Activated CD8-positive, alpha-beta T cell treated with anti-CD3 and anti-CD28 coated beads, Interleukin-2, amount 10 ng/mL, durations not matched to agents 7 days and 5 days (primary cell): ENCODE measurements around the gene LRMDA. TPM values are rescaled to one million over a fixed set of nuclear protein-coding genes. Genes with fewer than 3 reads are reported as not detected.

ENCODE experiments used
- ATAC-seq: fragments of 150-1000 bp; cut with Tn5 transposase; one replicate; pipeline ENCODE4 v1.10.0; 2021; ENCODE audit warnings: moderate library complexity
- CTCF ChIA-PET: fragments of 350-600 bp; sonication (Branson Sonifier 250); formaldehyde crosslinking; loops from one replicate; lab custom pipeline; 2021; ENCODE audit warnings: antibody characterized with exemption; lab: Charles Lee
- POLR2A ChIA-PET: fragments of 350-600 bp; sonication (Branson Sonifier 250); formaldehyde crosslinking; loops from one replicate; lab custom pipeline; 2021; ENCODE audit warnings: antibody characterized with exemption; lab: Charles Lee
- DNase-seq: peaks from one replicate; pipeline ENCODE4 v3.0.0-alpha.2; 2020
- H3K27ac Mint-ChIP-seq: one replicate; pipeline ENCODE4 v1.8.0; 2021; ENCODE audit warnings: mild to moderate bottlenecking, mixed read lengths
- H3K27me3 Mint-ChIP-seq: one replicate; pipeline ENCODE4 v1.8.0; 2021; ENCODE audit warnings: low read depth, mixed read lengths
- H3K36me3 Mint-ChIP-seq: one replicate; pipeline ENCODE4 v1.8.0; 2021; ENCODE audit warnings: low read depth, mixed read lengths
- H3K4me1 Mint-ChIP-seq: one replicate; pipeline ENCODE4 v1.8.0; 2021; ENCODE audit warnings: low read depth, mixed read lengths
- H3K4me3 Mint-ChIP-seq: one replicate; pipeline ENCODE4 v1.8.0; 2021; ENCODE audit warnings: mild to moderate bottlenecking, mixed read lengths
- H3K9me3 Mint-ChIP-seq: one replicate; pipeline ENCODE4 v1.8.0; 2022; ENCODE audit warnings: mixed read lengths; ENCODE audit not compliant: insufficient read depth
- total RNA-seq, 2 experiments: library from RNA; stranded (reverse); gene quantifications; one replicate each; pipeline ENCODE4 v1.2.3, GENCODE V29; 2021

The LRMDA gene
- total RNA-seq, 2 experiments from 2014 or later: not detected

- H3K4me1 Mint-ChIP-seq: no peaks in the 10 kb centered on the region
- CTCF ChIA-PET: no interaction called here
- DNase-seq (no peak), ATAC-seq (no peak)
- no peaks in the 10 kb centered on the region for H3K9me3 Mint-ChIP-seq
- H3K36me3 Mint-ChIP-seq: no peaks in the 10 kb centered on the region
- no peak overlapping the region for H3K27ac Mint-ChIP-seq
- H3K4me3 Mint-ChIP-seq: no peak overlapping the region
- POLR2A ChIA-PET: no interaction called here
- H3K27me3 Mint-ChIP-seq: peaks cover 2% of the 10 kb centered on the region
These were observed 212.7 kb downstream of the LRMDA start for GRCh38 chr10:75643944-75644692.

GRCh38 chr10:75645704-75646103, 214.3 kb downstream of the LRMDA start:
- H3K36me3 Mint-ChIP-seq: no peaks in the 10 kb centered on the region
- DNase-seq (no peak), ATAC-seq (no peak)
- CTCF ChIA-PET: no interaction called here
- H3K4me1 Mint-ChIP-seq: no peaks in the 10 kb centered on the region
- H3K27me3 Mint-ChIP-seq: peaks cover 2% of the 10 kb centered on the region
- POLR2A ChIA-PET: no interaction called here
- no peaks in the 10 kb centered on the region for H3K9me3 Mint-ChIP-seq
- H3K4me3 Mint-ChIP-seq: no peak overlapping the region
- no peak overlapping the region for H3K27ac Mint-ChIP-seq

DNA sequence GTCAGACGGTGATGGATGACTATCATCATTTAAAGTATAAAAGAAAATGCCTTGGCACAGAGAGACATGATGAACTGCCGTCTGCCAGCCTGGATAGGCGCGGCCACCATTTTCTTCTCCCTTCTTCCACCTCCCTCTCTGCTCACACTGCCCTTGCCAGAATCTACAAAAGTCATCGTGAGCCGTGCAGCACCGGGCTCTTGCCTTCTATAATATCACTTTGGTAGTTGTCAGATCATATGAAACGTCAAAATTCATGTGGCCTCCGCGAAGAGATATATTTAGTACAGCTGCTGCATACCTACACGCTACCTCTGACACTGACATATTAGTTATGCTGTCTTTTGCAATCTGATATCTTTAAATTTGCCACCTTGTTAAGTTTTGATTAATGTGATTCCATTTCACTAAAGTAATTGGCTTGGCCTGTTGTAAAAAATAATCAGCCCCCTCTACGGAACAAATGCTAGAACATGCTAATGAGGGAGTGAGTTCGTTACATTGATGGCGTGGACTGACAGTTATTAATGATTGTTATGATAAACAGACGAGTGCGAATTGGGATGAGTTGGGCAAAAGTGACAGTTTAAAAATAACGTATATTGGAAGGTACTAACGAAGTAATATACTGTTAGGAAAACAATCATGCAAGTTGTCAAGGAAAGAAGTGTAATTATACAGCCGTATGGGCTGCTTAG, 214.9 kb downstream of the LRMDA start:
- CTCF ChIA-PET: no interaction called here

DNA sequence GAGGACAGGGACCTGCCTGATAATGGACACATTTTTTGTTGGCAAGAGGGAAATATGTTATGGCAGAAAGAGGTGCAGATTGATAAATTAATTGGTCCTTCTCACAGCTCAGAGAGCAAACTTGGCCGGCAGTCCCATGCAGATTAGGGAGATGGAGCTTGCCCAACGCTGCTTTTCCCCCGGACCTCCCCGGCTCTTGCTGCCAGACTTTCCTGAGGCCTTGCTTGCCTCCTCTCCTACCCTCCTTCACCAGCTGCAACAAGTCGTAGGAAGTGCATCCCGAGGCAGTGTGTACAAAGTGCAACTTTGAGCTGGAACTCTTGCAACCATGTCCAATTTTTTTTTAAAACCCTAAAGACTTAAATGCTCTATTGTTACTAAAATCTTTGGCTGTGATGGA, 215.5 kb downstream of the LRMDA start:
- ChIA-PET CTCF (no interaction called here), POLR2A (no interaction called here)
- Mint-ChIP-seq H3K4me1 (no peaks in the 10 kb centered on the region), H3K4me3 (no peak overlapping the region), H3K36me3 (no peaks in the 10 kb centered on the region), H3K9me3 (no peaks in the 10 kb centered on the region), H3K27ac (no peak overlapping the region), H3K27me3 (peaks cover 2% of the 10 kb centered on the region)
- no peak for DNase-seq
- no peak for ATAC-seq

More for the DNA sequence above, 214.9 kb downstream of the LRMDA start:
- no peaks in the 10 kb centered on the region for H3K36me3 Mint-ChIP-seq
- POLR2A ChIA-PET: no interaction called here
- no peak for ATAC-seq
- DNase-seq: no peak
- no peaks in the 10 kb centered on the region for H3K4me1 Mint-ChIP-seq
- H3K27ac Mint-ChIP-seq: no peak overlapping the region
- no peak overlapping the region for H3K4me3 Mint-ChIP-seq
- H3K27me3 Mint-ChIP-seq: peaks cover 2% of the 10 kb centered on the region
- no peaks in the 10 kb centered on the region for H3K9me3 Mint-ChIP-seq

DNA sequence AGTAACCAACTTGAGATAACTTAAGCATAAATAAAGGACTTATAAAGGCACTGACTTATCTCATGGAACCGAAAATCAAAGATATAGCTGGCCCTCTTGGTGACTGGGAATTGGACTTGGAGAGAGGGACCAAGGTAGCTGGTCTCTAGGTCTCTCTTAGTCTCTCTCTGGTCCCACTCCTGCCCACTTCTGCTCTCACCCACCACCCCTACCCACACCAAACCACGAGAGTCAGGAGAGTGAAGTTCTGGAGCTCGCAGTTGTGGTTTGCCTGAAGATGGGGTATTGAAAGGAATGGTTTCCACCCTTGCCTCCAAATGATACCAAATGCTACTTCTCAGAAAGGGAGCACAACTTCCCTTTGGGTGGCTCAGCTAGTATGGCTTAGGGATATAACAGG, 216.3 kb downstream of the LRMDA start:
- Mint-ChIP-seq H3K4me3 (no peak overlapping the region), H3K27ac (no peak overlapping the region), H3K4me1 (no peaks in the 10 kb centered on the region), H3K36me3 (no peaks in the 10 kb centered on the region), H3K9me3 (no peaks in the 10 kb centered on the region), H3K27me3 (peaks cover 1% of the 10 kb centered on the region)
- ChIA-PET POLR2A (no interaction called here), CTCF (no interaction called here)
- ATAC-seq: no peak
- DNase-seq: no peak

- POLR2A ChIA-PET: no interaction called here
- H3K9me3 Mint-ChIP-seq: no peaks in the 10 kb centered on the region
- no peak overlapping the region for H3K4me3 Mint-ChIP-seq
- no peaks in the 10 kb centered on the region for H3K4me1 Mint-ChIP-seq
- no peak for DNase-seq
- no peak overlapping the region for H3K27ac Mint-ChIP-seq
- no peaks in the 10 kb centered on the region for H3K36me3 Mint-ChIP-seq
- no peak for ATAC-seq
- CTCF ChIA-PET: no interaction called here
- H3K27me3 Mint-ChIP-seq: no peaks in the 10 kb centered on the region
These were observed 216.9 kb downstream of the LRMDA start for GRCh38 chr10:75648351-75648750.

DNA sequence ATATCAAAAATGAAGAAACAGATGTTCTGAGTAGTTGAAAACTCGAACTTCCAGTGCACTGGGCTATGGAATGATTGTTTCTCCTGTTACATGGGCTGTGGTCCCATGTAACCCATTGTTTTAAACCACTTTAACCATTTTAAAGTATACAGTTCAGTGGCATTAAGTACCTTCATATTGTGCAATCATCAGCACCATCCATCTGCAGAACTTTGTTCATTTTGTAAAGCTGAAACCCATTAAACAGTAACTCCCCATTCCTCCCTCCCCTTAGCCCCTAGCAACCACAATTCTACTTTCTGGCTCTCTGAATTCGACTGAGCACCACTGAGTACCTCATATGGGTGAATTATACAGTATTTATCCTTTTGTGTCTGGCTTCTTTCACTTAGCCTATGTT, 217.4 kb downstream of the LRMDA start:
- H3K4me3 Mint-ChIP-seq: no peak overlapping the region
- no peaks in the 10 kb centered on the region for H3K4me1 Mint-ChIP-seq
- DNase-seq (no peak), ATAC-seq (no peak)
- ChIA-PET CTCF (no interaction called here), POLR2A (no interaction called here)
- H3K27ac Mint-ChIP-seq: no peak overlapping the region
- no peaks in the 10 kb centered on the region for H3K9me3 Mint-ChIP-seq
- no peaks in the 10 kb centered on the region for H3K27me3 Mint-ChIP-seq
- H3K36me3 Mint-ChIP-seq: no peaks in the 10 kb centered on the region

DNA sequence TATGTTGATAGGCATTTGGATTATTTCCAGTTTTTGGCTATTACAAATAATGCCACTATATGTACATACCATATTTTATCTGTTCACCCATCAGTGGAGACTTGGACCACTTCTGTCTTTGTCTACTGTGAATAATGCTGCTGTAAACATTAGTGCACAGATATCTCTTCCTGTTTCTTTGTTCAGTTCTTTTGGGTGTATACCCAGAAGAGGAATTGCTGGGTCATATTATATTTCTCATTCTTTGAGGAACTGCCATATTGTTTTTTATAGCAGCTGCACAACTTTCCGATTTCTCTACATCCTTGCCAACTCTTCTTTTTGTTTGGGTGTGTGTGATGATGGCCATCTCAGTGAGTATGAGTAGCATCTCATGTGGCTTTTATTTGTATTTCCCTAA, 218.0 kb downstream of the LRMDA start:
- ChIA-PET CTCF (no interaction called here), POLR2A (no interaction called here)
- no peak for DNase-seq
- ATAC-seq: no peak
- H3K27me3 Mint-ChIP-seq: no peaks in the 10 kb centered on the region
- H3K9me3 Mint-ChIP-seq: no peaks in the 10 kb centered on the region
- H3K4me1 Mint-ChIP-seq: no peaks in the 10 kb centered on the region
- H3K36me3 Mint-ChIP-seq: no peaks in the 10 kb centered on the region
- no peak overlapping the region for H3K4me3 Mint-ChIP-seq
- no peak overlapping the region for H3K27ac Mint-ChIP-seq

DNA sequence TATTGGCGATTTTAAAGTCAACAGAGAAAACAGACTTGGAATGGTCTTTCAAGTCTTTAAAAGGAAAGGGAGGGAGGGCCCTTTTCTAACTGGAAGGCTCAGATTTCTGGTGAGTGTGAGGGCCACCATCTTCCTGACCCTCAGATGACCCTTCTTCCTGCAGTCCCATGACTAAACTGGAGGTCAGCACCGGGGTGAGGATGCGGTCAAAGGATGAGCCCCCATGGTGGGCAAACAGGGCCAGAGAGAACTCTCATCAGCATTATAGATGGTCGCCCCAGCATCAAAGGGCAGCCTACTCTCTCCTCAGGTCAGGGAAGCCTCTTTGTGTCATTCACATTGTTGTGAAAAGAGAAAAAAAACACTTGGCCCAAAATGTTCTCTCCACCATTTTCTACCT, 219.2 kb downstream of the LRMDA start:
- ChIA-PET CTCF (no interaction called here), POLR2A (no interaction called here)
- H3K4me1 Mint-ChIP-seq: no peaks in the 10 kb centered on the region

DNA sequence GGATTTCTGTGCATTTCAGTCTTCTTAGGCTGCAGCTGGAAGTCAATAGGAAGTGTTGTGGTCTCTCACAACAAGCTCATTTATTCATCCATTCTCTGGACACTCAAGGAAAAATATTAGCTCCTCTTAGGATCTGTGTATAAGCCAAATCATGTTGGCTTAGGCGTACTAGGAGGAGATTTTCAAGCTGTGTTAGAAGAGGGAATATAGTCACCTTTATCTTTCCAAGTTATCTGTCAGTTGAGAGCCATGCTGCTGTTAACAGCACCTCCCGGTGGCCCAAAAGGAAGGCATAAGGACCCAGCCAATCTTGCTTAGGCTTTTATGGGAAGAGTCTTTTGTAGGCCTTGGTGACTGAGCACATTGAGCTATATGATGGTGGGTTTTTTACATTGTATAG, 220.0 kb downstream of the LRMDA start:
- no peaks in the 10 kb centered on the region for H3K27me3 Mint-ChIP-seq
- H3K27ac Mint-ChIP-seq: no peak overlapping the region
- CTCF ChIA-PET: no interaction called here
- H3K4me3 Mint-ChIP-seq: no peak overlapping the region
- H3K36me3 Mint-ChIP-seq: no peaks in the 10 kb centered on the region
- DNase-seq (no peak), ATAC-seq (no peak)
- H3K4me1 Mint-ChIP-seq: no peaks in the 10 kb centered on the region
- H3K9me3 Mint-ChIP-seq: no peaks in the 10 kb centered on the region
- POLR2A ChIA-PET: no interaction called here

More for the DNA sequence above, 219.2 kb downstream of the LRMDA start:
- Mint-ChIP-seq H3K4me3 (no peak overlapping the region), H3K27me3 (no peaks in the 10 kb centered on the region), H3K36me3 (no peaks in the 10 kb centered on the region), H3K27ac (no peak overlapping the region), H3K9me3 (no peaks in the 10 kb centered on the region)
- ATAC-seq: no peak
- DNase-seq: no peak

DNA sequence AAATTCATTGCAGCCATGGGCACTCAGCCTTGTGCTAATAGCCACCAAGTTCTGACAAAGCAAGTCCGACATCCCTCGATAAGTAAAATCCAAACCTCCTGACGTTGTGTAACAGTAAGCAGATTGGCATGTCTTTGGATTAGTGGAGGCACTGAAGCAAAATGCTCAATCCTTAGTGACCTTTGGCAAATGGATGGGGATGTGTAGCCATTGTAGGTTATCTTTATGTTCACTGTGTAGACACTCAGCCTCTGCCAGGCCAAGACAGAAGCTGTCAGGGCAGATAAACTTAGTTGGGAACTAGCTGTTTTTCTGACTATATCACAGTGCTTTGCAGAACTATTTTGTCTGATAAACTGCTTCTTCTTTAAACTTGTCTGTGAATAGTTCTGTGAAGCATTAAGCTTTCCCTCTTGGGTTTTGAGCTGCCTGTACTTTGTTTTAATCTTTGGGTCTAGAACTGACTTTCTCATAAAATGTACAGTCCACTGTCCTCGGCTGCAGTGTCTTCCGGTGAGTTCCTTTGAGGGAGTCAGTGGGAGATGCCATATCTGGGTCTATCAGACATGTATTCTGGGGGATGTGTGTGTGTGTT, 220.8 kb downstream of the LRMDA start:
- no peaks in the 10 kb centered on the region for H3K36me3 Mint-ChIP-seq
- ChIA-PET CTCF (no interaction called here), POLR2A (no interaction called here)
- H3K27me3 Mint-ChIP-seq: no peaks in the 10 kb centered on the region
- no peak for DNase-seq
- no peak overlapping the region for H3K4me3 Mint-ChIP-seq
- no peaks in the 10 kb centered on the region for H3K9me3 Mint-ChIP-seq
- H3K27ac Mint-ChIP-seq: no peak overlapping the region
- no peak for ATAC-seq
- H3K4me1 Mint-ChIP-seq: no peaks in the 10 kb centered on the region

- Mint-ChIP-seq H3K27ac (no peak overlapping the region), H3K4me3 (no peak overlapping the region), H3K4me1 (no peaks in the 10 kb centered on the region), H3K27me3 (no peaks in the 10 kb centered on the region), H3K9me3 (no peaks in the 10 kb centered on the region), H3K36me3 (no peaks in the 10 kb centered on the region)
- DNase-seq (no peak), ATAC-seq (no peak)
- ChIA-PET CTCF (no interaction called here), POLR2A (no interaction called here)
These were observed 222.3 kb downstream of the LRMDA start for GRCh38 chr10:75653761-75654160.
